ENCODE measurements around the gene MXRA7.

Gene MXRA7

GRCh38 chr17:76695059-76695831 is 15.5 kb downstream of the MXRA7 start:
- DNase-seq = no peak

- no peak for DNase-seq
These were observed 19.2 kb downstream of the MXRA7 start for GRCh38 chr17:76691379-76692191.

- DNase-seq = no peak
These were observed 20.0 kb downstream of the MXRA7 start for GRCh38 chr17:76690596-76691280.

- DNase-seq = no peak
These were observed 20.9 kb downstream of the MXRA7 start for GRCh38 chr17:76689859-76690258.

- no peak for DNase-seq
These were observed 22.6 kb downstream of the MXRA7 start for GRCh38 chr17:76688165-76688622.

- DNase-seq = no peak
These were observed 23.2 kb downstream of the MXRA7 start for GRCh38 chr17:76687298-76688164.

- DNase-seq = no peak
These were observed 24.0 kb downstream of the MXRA7 start for GRCh38 chr17:76686538-76687297.

GRCh38 chr17:76685846-76686245 is 24.9 kb downstream of the MXRA7 start:
- DNase-seq = no peak

GRCh38 chr17:76685366-76685765 is 25.4 kb downstream of the MXRA7 start:
- no peak for DNase-seq

- no peak for DNase-seq
These were observed 26.0 kb downstream of the MXRA7 start for GRCh38 chr17:76684756-76685155.

GRCh38 chr17:76683921-76684745 is 26.6 kb downstream of the MXRA7 start:
- no peak for DNase-seq

- DNase-seq = no peak
These were observed 27.6 kb downstream of the MXRA7 start for GRCh38 chr17:76683011-76683755.

- no peak for DNase-seq
These were observed 28.5 kb downstream of the MXRA7 start for GRCh38 chr17:76682296-76682695.

- peak; percentile 76 for DNase-seq
These were observed 29.3 kb downstream of the MXRA7 start for GRCh38 chr17:76681222-76682137.

GRCh38 chr17:76679239-76679638 is 31.5 kb downstream of the MXRA7 start:
- DNase-seq = no peak

- peak; percentile 18 for DNase-seq
These were observed 32.4 kb downstream of the MXRA7 start for GRCh38 chr17:76678330-76678729.

- no peak for DNase-seq
These were observed 33.4 kb downstream of the MXRA7 start for GRCh38 chr17:76677406-76677805.

- DNase-seq = no peak
These were observed 34.1 kb downstream of the MXRA7 start for GRCh38 chr17:76676629-76677028.

GRCh38 chr17:76675648-76676047 is 35.1 kb downstream of the MXRA7 start:
- DNase-seq = no peak
